ENCODE data around the gene CRB2.

DNA sequence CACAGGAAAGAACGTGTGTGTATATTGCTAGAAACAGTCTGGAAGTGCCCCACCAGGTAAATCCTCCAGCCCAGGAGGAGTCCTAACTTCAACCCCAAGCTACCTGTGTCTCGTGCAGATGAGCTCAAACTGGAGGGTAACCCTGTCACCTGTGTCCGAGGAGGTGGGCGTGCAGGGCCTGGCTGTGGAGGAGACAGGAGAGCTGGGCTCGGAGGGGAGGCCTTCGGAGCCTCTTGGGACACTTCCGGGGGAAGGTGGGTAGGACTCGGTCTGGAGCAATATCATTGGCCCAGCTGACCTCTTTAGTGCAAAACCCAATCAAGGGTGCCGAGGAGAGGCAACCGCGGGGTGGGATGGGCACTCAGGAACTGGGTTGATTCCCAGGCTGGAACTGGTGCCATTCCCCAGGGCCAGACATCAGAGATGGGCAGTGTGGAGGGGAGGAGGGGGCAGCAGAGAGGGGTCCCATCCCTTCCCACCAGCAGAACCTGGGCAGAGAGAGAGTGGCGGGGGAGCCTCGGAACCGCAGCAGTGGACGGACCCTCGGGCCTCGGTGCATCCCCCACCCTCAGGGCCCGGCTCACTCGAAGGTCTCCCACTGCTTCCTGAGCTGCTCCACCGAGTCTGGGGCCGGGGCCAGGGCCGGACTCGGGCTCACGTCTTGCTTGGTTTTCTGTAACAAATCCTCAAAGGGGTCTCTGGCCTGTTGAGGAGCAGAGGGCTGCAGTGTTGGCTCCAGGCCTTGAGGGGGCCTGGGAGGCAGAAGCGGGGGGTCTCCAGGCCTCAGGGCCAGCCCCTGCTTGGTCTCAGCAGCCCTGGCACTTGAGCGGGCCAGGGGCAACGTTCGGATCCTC is 25.1 kb downstream of the CRB2 start:
- TF ChIP-seq, protein P1, sequence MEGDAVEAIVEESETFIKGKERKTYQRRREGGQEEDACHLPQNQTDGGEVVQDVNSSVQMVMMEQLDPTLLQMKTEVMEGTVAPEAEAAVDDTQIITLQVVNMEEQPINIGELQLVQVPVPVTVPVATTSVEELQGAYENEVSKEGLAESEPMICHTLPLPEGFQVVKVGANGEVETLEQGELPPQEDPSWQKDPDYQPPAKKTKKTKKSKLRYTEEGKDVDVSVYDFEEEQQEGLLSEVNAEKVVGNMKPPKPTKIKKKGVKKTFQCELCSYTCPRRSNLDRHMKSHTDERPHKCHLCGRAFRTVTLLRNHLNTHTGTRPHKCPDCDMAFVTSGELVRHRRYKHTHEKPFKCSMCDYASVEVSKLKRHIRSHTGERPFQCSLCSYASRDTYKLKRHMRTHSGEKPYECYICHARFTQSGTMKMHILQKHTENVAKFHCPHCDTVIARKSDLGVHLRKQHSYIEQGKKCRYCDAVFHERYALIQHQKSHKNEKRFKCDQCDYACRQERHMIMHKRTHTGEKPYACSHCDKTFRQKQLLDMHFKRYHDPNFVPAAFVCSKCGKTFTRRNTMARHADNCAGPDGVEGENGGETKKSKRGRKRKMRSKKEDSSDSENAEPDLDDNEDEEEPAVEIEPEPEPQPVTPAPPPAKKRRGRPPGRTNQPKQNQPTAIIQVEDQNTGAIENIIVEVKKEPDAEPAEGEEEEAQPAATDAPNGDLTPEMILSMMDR (IDR thresholded peaks at IDR 0.05), result no peak
- TF ChIP-seq EP300 (IDR thresholded peaks at IDR 0.05) (no peak), POLR2A (IDR thresholded peaks at IDR 0.05; ENCODE audit: low read depth) (no peak), POLR2AphosphoS5 (IDR thresholded peaks at IDR 0.05) (no peak)
